Omental fat pad (tissue), 4 donors: ENCODE results near the gene GOT1. TPM values are rescaled to one million over a fixed set of nuclear protein-coding genes. Genes with fewer than 3 reads are reported as not detected.

ENCODE experiments used
- ATAC-seq: fragments of 150-250 bp; one replicate; pipeline ENCODE4 v1.9.1; 2016; ENCODE audit warnings: mild to moderate bottlenecking, moderate library complexity; ENCODE audit not compliant: low FRiP score
- DNase-seq: peaks from one replicate; pipeline ENCODE4 v3.0.0-alpha.2; 2019; ENCODE audit warnings: low spot score
- total RNA-seq, 4 donors: library from RNA; depleted of rRNA; stranded (reverse); fragments of >200 nt; gene quantifications; one replicate each; pipeline ENCODE4 v1.1.0, GENCODE V29; 2016
- TF ChIP-seq, protein P1 (sequence below), 3 donors: fragments of 450-650 bp; IDR thresholded peaks; one replicate each; pipeline ENCODE4 v1.5.1; 2016 to 2017; ENCODE audit warnings: antibody characterized with exemption in 3 of 3, mild to moderate bottlenecking in 3 of 3, moderate library complexity in 2 of 3

GOT1 gene
- total RNA-seq, 4 donors from 2014 or later = 10.0 to 18.1 (median 14.5) TPM

DNA sequence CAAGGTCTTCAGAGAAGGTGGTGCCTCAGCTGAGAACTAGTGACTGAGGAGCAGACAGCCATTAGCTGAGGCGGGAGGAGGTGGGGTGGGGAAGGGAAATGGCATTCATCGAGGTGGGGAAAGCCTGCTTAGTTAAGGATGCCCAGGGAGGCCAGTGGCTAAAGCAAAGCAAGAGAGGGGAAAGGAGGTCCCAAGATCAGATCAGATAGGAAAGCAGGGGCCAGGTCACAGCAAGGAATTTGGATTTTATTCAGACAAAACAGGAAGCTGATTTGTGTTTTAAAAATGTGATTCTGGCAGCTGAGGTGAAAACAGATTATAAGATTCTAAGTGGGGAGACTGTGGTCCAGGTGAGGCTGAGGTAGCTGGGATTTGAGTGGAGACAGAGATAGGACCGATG lies 55.5 kb downstream of the GOT1 start:
- ATAC-seq = no peak
- TF ChIP-seq, protein P1, sequence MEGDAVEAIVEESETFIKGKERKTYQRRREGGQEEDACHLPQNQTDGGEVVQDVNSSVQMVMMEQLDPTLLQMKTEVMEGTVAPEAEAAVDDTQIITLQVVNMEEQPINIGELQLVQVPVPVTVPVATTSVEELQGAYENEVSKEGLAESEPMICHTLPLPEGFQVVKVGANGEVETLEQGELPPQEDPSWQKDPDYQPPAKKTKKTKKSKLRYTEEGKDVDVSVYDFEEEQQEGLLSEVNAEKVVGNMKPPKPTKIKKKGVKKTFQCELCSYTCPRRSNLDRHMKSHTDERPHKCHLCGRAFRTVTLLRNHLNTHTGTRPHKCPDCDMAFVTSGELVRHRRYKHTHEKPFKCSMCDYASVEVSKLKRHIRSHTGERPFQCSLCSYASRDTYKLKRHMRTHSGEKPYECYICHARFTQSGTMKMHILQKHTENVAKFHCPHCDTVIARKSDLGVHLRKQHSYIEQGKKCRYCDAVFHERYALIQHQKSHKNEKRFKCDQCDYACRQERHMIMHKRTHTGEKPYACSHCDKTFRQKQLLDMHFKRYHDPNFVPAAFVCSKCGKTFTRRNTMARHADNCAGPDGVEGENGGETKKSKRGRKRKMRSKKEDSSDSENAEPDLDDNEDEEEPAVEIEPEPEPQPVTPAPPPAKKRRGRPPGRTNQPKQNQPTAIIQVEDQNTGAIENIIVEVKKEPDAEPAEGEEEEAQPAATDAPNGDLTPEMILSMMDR (IDR thresholded peaks at IDR 0.05) = no peak
- DNase-seq = no peak

DNA sequence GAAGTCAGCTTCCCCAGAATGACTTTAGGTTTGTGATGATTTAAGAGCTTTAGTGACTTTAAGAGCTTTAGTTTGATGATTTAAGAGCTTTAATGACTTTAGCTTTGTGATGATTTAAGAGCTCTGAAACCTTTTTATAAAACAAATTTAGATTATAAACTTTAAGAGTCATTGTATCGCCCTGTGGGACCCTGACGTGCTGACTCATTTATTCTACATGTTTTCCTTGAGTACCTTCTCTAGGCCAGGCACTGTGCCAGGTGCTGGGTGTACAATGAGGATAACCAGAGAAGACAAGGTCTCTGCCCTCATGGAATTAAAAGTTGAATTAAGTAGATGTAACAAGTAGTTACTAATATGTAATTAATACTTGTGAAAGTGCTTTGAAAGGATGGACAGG lies 55.9 kb downstream of the GOT1 start:
- ATAC-seq (no peak), DNase-seq (no peak)
- TF ChIP-seq, protein P1 (IDR thresholded peaks at IDR 0.05) = no peak

DNA sequence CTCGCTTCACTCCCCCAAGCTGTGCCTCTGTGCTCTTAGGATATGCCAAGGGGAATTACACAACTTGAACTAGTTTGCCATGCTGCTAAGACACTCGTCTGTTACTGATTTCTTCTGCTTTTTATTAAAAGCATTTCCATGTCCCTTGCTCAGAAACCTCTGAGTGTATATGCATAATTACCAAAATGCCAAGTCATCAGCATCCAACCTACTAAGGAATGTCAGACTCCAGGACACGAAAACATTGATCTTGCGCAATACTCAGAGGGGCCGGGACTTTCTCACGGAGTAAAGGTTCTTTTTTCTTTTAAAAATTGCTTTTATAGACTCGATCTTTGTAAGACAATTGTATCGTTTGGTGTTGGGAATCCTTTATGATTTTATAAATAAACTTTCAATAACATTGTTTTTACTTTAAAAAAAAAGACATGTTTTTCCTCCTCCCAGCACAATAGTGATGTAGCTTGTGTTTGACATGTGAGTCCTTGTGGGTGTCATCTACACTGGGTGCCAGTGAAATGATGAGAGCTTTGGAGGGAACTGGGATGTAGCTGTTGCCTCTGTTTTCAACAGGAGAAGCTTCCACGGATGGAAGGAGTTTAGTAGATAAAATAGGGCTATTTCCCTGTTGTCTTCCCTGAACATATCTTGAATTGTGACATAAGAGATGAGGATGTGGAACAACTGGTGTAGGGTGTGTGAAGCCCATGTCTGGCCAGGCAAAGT lies 57.7 kb downstream of the GOT1 start:
- TF ChIP-seq, protein P1 (IDR thresholded peaks at IDR 0.05) = no peak
- DNase-seq = no peak
- ATAC-seq = no peak

DNA sequence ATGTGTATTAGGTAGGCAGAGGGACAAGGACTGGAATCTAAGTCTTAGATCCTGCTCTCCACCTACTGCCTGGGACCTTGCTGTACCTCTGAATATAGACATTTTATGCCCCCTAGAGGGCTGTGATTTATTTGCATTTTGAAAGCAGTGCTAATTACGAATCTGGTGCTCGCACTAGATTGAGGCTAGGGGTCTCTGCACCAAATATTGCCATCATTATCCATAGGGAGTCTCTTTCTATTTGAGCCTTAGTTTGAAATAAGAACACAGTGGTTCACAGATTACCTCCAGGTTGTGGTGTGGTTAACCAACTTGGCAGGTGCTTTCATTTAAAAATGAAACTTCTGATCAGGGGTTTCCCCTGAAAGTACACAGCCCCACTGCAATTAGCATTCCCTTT lies 59.4 kb downstream of the GOT1 start:
- TF ChIP-seq, protein P1 (IDR thresholded peaks at IDR 0.05) = no peak
- DNase-seq (no peak), ATAC-seq (no peak)

DNA sequence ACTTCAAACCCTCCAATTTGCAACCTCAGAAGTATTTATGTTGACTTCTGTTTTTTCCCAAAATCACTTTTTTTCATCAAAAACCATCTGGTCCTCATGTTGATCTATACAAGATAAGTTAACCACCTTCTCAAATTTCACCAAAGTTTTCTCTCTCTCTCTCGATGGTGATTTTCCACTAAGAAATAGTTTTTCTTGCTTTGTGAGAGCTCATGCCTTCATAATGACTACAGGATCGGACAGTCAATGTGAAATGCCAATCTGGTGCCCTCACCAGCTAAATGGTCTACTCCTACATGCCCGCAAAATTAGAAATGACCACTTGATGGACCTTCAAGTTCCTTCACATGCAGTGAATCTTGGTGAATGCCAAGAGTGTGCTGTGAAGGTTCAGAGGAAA lies 60.9 kb downstream of the GOT1 start:
- TF ChIP-seq, protein P1 (IDR thresholded peaks at IDR 0.05) = no peak
- DNase-seq (no peak), ATAC-seq (no peak)

DNA sequence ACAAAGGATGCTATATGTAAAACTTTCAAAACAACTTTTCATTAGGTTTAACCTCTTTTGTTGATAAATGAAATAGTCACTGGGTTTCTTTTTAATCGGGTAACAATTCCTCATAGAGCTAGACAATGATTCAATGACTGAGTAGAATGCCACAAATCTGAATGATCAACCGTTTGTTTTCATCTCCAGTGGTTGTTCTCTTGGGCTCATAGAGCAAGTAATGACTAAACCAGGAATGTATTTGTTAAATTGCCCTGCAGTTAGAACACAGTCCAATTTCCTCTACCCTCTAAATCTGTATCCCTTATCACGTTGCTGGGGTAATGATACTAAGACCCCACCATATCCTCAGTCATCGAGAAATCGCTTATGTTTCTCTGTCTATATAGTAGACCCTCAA lies 61.3 kb downstream of the GOT1 start:
- TF ChIP-seq, protein P1 (IDR thresholded peaks at IDR 0.05) = no peak
- no peak for ATAC-seq
- DNase-seq = no peak

DNA sequence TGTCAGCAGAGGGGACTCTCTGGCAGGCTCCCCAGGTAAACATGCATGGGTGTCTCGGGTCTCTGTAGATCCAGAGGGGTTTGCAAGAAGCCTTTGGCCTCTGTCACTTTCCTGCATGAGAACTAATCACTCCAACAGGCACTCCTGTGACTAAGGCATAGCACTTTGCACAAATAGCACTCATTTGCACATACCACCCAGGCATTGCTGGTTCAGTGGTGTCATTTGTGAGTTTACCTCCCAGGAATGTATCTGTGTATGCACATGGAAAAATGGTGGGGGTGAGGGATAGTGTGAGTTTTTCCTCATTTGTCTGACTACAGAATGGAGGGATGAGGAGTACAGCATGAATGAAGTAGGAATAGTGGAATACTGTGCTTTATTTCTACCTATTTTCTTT lies 61.8 kb downstream of the GOT1 start:
- DNase-seq = no peak

More for the DNA sequence above, 61.8 kb downstream of the GOT1 start:
- TF ChIP-seq, protein P1 (IDR thresholded peaks at IDR 0.05) = no peak
- no peak for ATAC-seq
